ENCODE results near the gene TRIM44. TPM values are rescaled to one million over a fixed set of nuclear protein-coding genes. Genes with fewer than 3 reads are reported as not detected.

The TRIM44 gene
- total RNA-seq, 2 experiments from 2014 or later = 11.3 to 19.9 TPM

DNA sequence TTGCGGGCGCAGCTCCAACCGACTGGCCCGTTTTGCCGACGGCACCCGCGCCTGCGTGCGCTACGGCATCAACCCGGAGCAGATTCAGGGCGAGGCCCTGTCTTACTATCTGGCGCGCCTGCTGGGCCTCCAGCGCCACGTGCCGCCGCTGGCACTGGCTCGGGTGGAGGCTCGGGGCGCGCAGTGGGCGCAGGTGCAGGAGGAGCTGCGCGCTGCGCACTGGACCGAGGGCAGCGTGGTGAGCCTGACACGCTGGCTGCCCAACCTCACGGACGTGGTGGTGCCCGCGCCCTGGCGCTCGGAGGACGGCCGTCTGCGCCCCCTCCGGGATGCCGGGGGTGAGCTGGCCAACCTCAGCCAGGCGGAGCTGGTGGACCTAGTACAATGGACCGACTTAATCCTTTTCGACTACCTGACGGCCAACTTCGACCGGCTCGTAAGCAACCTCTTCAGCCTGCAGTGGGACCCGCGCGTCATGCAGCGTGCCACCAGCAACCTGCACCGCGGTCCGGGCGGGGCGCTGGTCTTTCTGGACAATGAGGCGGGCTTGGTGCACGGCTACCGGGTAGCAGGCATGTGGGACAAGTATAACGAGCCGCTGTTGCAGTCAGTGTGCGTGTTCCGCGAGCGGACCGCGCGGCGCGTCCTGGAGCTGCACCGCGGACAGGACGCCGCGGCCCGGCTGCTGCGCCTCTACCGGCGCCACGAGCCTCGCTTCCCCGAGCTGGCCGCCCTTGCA lies 43.3 kb upstream of the TRIM44 start:
- intact Hi-C loops (cut with micrococcal nuclease; ENCODE audit: unreplicated experiment) = no loop called here
- Histone ChIP-seq H3K27ac (ENCODE audit: low read depth, low read length, poor library complexity, severe bottlenecking) (no peak overlapping the region), H3K9me2 (ENCODE audit: insufficient read depth, low read length) (no peaks in the 10 kb centered on the region), H3K4me2 (ENCODE audit: low read length) (no peak overlapping the region), H3K9me3 (ENCODE audit: low read length) (no peaks in the 10 kb centered on the region), H2AFZ (ENCODE audit: low read length) (no peak overlapping the region), H4K20me1 (ENCODE audit: insufficient read depth, low read length) (no peaks in the 10 kb centered on the region), H3K4me3 (ENCODE audit: low read depth, low read length, poor library complexity, severe bottlenecking) (no peak overlapping the region), H3K79me2 (ENCODE audit: insufficient read depth, low read depth, low read length) (no peaks in the 10 kb centered on the region), H3K36me3 (ENCODE audit: insufficient read depth, low read length) (no peaks in the 10 kb centered on the region), H3K4me1 (ENCODE audit: insufficient read depth, low read length, poor library complexity, severe bottlenecking) (no peaks in the 10 kb centered on the region)
- CTCF ChIA-PET (ENCODE audit: unreplicated experiment) = no interaction called here
- POLR2A ChIA-PET = no interaction called here
- TF ChIP-seq, protein P1, sequence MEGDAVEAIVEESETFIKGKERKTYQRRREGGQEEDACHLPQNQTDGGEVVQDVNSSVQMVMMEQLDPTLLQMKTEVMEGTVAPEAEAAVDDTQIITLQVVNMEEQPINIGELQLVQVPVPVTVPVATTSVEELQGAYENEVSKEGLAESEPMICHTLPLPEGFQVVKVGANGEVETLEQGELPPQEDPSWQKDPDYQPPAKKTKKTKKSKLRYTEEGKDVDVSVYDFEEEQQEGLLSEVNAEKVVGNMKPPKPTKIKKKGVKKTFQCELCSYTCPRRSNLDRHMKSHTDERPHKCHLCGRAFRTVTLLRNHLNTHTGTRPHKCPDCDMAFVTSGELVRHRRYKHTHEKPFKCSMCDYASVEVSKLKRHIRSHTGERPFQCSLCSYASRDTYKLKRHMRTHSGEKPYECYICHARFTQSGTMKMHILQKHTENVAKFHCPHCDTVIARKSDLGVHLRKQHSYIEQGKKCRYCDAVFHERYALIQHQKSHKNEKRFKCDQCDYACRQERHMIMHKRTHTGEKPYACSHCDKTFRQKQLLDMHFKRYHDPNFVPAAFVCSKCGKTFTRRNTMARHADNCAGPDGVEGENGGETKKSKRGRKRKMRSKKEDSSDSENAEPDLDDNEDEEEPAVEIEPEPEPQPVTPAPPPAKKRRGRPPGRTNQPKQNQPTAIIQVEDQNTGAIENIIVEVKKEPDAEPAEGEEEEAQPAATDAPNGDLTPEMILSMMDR (conservative IDR thresholded peaks at IDR 0.05; ENCODE audit: low read length) = no peak
- TF ChIP-seq EZH2phosphoT487 (IDR thresholded peaks at IDR 0.05; ENCODE audit: borderline replicate concordance, low read depth, low read length) = no peak
- no TSS peak for BruUV-seq (replicated peaks)
- DNase-seq (ENCODE audit: low spot score) = no peak

DNA sequence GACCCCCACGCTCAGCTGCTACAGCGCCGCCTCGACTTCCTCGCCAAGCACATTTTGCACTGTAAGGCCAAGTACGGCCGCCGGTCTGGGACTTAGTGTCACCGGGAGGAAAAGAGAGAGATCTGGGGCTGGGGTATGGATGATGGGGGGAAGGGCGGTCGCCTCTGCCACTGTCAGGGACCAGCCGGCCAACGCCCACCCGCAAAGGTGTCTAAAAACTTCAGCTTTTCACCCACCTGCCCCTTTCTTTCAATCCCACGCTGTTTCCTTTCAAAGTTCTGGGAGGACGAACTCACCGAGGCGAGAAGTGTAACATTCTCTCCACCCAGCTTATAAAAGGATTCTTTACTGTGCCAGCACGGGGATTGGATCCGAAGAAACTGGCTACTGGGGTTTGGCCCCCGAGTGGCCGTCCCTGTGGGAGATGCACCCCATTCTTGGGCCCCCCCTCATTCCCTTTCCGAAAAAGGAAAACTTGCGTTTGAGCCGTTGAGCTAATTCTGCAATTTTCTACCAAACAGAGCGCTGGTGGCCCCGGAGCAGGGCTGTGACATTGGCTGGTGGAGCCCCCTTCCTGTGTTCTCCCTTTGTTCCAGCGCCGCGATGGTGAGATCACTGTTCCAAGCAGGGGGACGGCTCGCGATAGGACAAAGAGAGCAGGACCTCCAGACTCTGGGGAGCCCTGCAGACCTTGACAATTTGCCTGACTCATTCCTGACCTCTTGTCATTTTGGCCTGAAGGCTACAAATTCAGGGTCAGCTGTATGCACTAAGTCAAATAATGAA lies 42.5 kb upstream of the TRIM44 start:
- BruUV-seq (replicated peaks) = no TSS peak
- CTCF ChIA-PET (ENCODE audit: unreplicated experiment) = no interaction called here

More for the DNA sequence above, 42.5 kb upstream of the TRIM44 start:
- H3K79me2 ChIP-seq (ENCODE audit: insufficient read depth, low read depth, low read length) = no peaks in the 10 kb centered on the region
- POLR2A ChIA-PET = no interaction called here
- H3K4me1 ChIP-seq (ENCODE audit: insufficient read depth, low read length, poor library complexity, severe bottlenecking) = no peaks in the 10 kb centered on the region
- no peaks in the 10 kb centered on the region for H3K36me3 ChIP-seq (ENCODE audit: insufficient read depth, low read length)
- intact Hi-C loops (cut with micrococcal nuclease; ENCODE audit: unreplicated experiment) = no loop called here
- TF ChIP-seq EZH2phosphoT487 (IDR thresholded peaks at IDR 0.05; ENCODE audit: borderline replicate concordance, low read depth, low read length) = no peak
- TF ChIP-seq, protein P1 (conservative IDR thresholded peaks at IDR 0.05; ENCODE audit: low read length) = no peak
- H3K27ac ChIP-seq (ENCODE audit: low read depth, low read length, poor library complexity, severe bottlenecking) = no peak overlapping the region
- H3K9me3 ChIP-seq (ENCODE audit: low read length) = no peaks in the 10 kb centered on the region
- DNase-seq (ENCODE audit: low spot score) = no peak
- no peaks in the 10 kb centered on the region for H3K9me2 ChIP-seq (ENCODE audit: insufficient read depth, low read length)
- no peak overlapping the region for H2AFZ ChIP-seq (ENCODE audit: low read length)
- H3K4me2 ChIP-seq (ENCODE audit: low read length) = no peak overlapping the region
- H4K20me1 ChIP-seq (ENCODE audit: insufficient read depth, low read length) = no peaks in the 10 kb centered on the region
- no peak overlapping the region for H3K4me3 ChIP-seq (ENCODE audit: low read depth, low read length, poor library complexity, severe bottlenecking)
